ENCODE data around the gene YIPF5. TPM values are rescaled to one million over a fixed set of nuclear protein-coding genes. Genes with fewer than 3 reads are reported as not detected.

YIPF5 gene
- total and polyA plus RNA-seq, 2 of the 4 experiments (the other 2 are of a cell fraction), result 64.4 to 172 TPM

GRCh38 chr5:144196612-144197011 is 26.2 kb upstream of the YIPF5 start:
- H3K9me1 ChIP-seq (ENCODE audit: insufficient read depth, low read length), result no peaks in the 10 kb centered on the region
- H2AK5ac ChIP-seq (ENCODE audit: low read depth, low read length), result no peak overlapping the region
- H2BK120ac ChIP-seq (ENCODE audit: low read depth, low read length), result 0 out of 2 replicates have a peak overlapping the region, but pooled peaks have one; percentile 11
- no peaks in the 10 kb centered on the region for H3K36me3 ChIP-seq (ENCODE audit: control insufficient read depth, insufficient read depth, low read length)
- H3K9ac ChIP-seq (ENCODE audit: low read depth, low read length), result no peak overlapping the region
- H3K4me1 ChIP-seq (ENCODE audit: control insufficient read depth, insufficient read depth, low read length), result peaks cover 11% of the 10 kb centered on the region
- H3K4ac ChIP-seq (ENCODE audit: low read depth, low read length), result no peak overlapping the region
- no peaks in the 10 kb centered on the region for H3K9me3 ChIP-seq (ENCODE audit: control insufficient read depth, insufficient read depth, low read length)
- no peak overlapping the region for H3K56ac ChIP-seq (ENCODE audit: extremely low read depth, insufficient read depth, low read length)
- no peak overlapping the region for H3K23ac ChIP-seq (ENCODE audit: low read depth, low read length)
- no peak overlapping the region for H3K4me3 ChIP-seq (ENCODE audit: insufficient read depth, low read depth, low read length)
- intact Hi-C loops (cut with micrococcal nuclease) (no loop called here), dilution Hi-C loops (cut with HindIII; ENCODE audit: low sequenced_read_pairs, unreplicated experiment) (no loop called here), in situ Hi-C loops (cut with MboI; ENCODE audit: low sequenced_read_pairs) (loop anchor here (25.0 kb wide), 1 partner anchor 1184 kb away; no protein-coding TSS in a partner anchor)
- no peak overlapping the region for H4K91ac ChIP-seq (ENCODE audit: insufficient read depth, low read depth, low read length)
- H4K5ac ChIP-seq (ENCODE audit: low read depth, low read length), result no peak overlapping the region
- no peaks in the 10 kb centered on the region for H3K79me1 ChIP-seq (ENCODE audit: low read depth in 1 of 2, low read length in 2 of 2)
- no TSS peak for BruUV-seq (replicated peaks)
- H3K27me3 ChIP-seq (ENCODE audit: control insufficient read depth, insufficient read depth, low read length), result no peaks in the 10 kb centered on the region
- no peak overlapping the region for H2AK9ac ChIP-seq (replicated peaks; ENCODE audit: low read depth, low read length, poor library complexity)
- TF ChIP-seq MXI1 (IDR thresholded peaks at IDR 0.05; ENCODE audit: borderline replicate concordance, low read depth, low read length) (no peak), CTCF (conservative IDR thresholded peaks at IDR 0.05; ENCODE audit: low read depth, low read length) (no peak), BHLHE40 (IDR thresholded peaks at IDR 0.05; ENCODE audit: low read depth, low read length) (no peak)
- ATAC-seq (ENCODE audit: low read depth) (no peak), DNase-seq (no peak)
- 0 out of 2 replicates have a peak overlapping the region, but pooled peaks have one; percentile 18 for H3K18ac ChIP-seq (ENCODE audit: low read depth, low read length)
- POLR2A ChIA-PET (ENCODE audit: unreplicated experiment), result no interaction called here
- no peak overlapping the region for H2BK5ac ChIP-seq (ENCODE audit: low read depth, low read length, poor library complexity, severe bottlenecking)
- H3K27ac ChIP-seq (ENCODE audit: insufficient read depth, low read length), result no peak overlapping the region
- H4K8ac ChIP-seq (ENCODE audit: low read depth in 2 of 2, low read length in 2 of 2), result no peak overlapping the region
- no CpG with 5 or more reads among the region's 1 CpG for WGBS, 2 experiments (ENCODE audit: extremely low coverage in 2 of 2, insufficient read length in 1 of 2)
- no peak overlapping the region for H3K14ac ChIP-seq (replicated peaks; ENCODE audit: low read depth, low read length)
- CTCF ChIA-PET, result interaction anchor here (0.6 to 1.2 kb wide), 2 partner anchors 8 to 761 kb away, joined by 3 to 4 read pairs; no protein-coding TSS in a partner anchor
- no peak overlapping the region for H2BK15ac ChIP-seq (ENCODE audit: low read depth, low read length)
- H3K4me2 ChIP-seq (ENCODE audit: low read depth, low read length), result no peak overlapping the region
- H4K20me1 ChIP-seq (ENCODE audit: insufficient read depth, low read length), result no peaks in the 10 kb centered on the region
- H2BK20ac ChIP-seq (ENCODE audit: low read depth, low read length), result no peak overlapping the region
- no peak overlapping the region for H2AFZ ChIP-seq (replicated peaks; ENCODE audit: low read length, poor library complexity)

All from IMR-90 (cell line).